Astrocyte of the spinal cord (primary cell): ENCODE measurements around the gene SYT1.
A peak's percentile ranks its signal among the peaks of the same experiment; 100 is the strongest.

Source experiments
- DNase-seq: peaks from one replicate; pipeline ENCODE4 v3.0.0; 2011; ENCODE audit warnings: low read depth, low spot score
- H3K4me3 ChIP-seq: 2 replicates; pipeline ENCODE4 v1.5.1; 2011; ENCODE audit warnings: low read depth, mild to moderate bottlenecking, low read length, moderate library complexity
- CTCF ChIP-seq: IDR thresholded peaks from 2 replicates; pipeline ENCODE4 v1.5.1; 2012; ENCODE audit warnings: low read depth, mild to moderate bottlenecking, low read length, inconsistent platforms
- in situ Hi-C: cut with HindIII; loops from 2 replicates; pipeline ENCODE4 v1.10.0; 2017; ENCODE audit warnings: low sequenced_read_pairs

The SYT1 gene

GRCh38 chr12:79162147-79162772 lies 297.7 kb downstream of the SYT1 start:
- no peak for TF ChIP-seq CTCF
- no peak for DNase-seq
- H3K4me3 ChIP-seq, result no peak overlapping the region
- in situ Hi-C loops, result no loop called here

- H3K4me3 ChIP-seq, result no peak overlapping the region
- no peak for TF ChIP-seq CTCF
- in situ Hi-C loops, result no loop called here
- DNase-seq, result no peak
Observed at GRCh38 chr12:79162948-79163347, 298.4 kb downstream of the SYT1 start.

- in situ Hi-C loops, result no loop called here
- TF ChIP-seq CTCF, result no peak
- no peak for DNase-seq
- no peak overlapping the region for H3K4me3 ChIP-seq
Observed at GRCh38 chr12:79164890-79165289, 300.3 kb downstream of the SYT1 start.

GRCh38 chr12:79168687-79169086 lies 304.1 kb downstream of the SYT1 start:
- in situ Hi-C loops, result no loop called here
- no peak for DNase-seq
- no peak for TF ChIP-seq CTCF
- no peak overlapping the region for H3K4me3 ChIP-seq

DNA sequence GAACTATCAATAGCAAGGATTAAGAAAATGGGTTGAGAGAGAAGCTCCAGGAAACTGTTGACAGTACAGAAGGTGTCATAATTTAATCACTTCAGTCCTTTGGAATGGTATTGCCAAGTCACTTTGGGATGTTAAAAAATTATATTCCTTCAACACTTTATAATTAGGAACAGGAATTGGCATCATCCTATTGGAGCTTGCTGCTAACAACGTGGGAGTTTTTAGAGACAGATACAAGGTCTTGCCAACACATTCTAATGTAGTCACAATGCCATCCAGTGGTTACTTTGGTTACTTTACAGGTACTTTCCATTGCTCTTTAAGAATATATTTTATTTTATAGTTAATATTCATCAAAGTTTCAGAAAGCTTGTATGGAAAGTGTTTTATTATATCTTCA lies 310.1 kb downstream of the SYT1 start:
- peak; percentile 73 for DNase-seq
- H3K4me3 ChIP-seq, result no peak overlapping the region
- TF ChIP-seq CTCF, result peak; percentile 36
- in situ Hi-C loops, result no loop called here

- TF ChIP-seq CTCF, result no peak
- in situ Hi-C loops, result no loop called here
- H3K4me3 ChIP-seq, result no peak overlapping the region
- no peak for DNase-seq
Observed at GRCh38 chr12:79183003-79183402, 318.4 kb downstream of the SYT1 start.
